ENCODE data around the gene RALGAPA2.

GRCh38 chr20:20685635-20686034 lies 26.8 kb downstream of the RALGAPA2 start:
- no peak for TF ChIP-seq SMC3 (IDR thresholded peaks at IDR 0.05; ENCODE audit: low read depth, low read length)
- TF ChIP-seq, protein P1, sequence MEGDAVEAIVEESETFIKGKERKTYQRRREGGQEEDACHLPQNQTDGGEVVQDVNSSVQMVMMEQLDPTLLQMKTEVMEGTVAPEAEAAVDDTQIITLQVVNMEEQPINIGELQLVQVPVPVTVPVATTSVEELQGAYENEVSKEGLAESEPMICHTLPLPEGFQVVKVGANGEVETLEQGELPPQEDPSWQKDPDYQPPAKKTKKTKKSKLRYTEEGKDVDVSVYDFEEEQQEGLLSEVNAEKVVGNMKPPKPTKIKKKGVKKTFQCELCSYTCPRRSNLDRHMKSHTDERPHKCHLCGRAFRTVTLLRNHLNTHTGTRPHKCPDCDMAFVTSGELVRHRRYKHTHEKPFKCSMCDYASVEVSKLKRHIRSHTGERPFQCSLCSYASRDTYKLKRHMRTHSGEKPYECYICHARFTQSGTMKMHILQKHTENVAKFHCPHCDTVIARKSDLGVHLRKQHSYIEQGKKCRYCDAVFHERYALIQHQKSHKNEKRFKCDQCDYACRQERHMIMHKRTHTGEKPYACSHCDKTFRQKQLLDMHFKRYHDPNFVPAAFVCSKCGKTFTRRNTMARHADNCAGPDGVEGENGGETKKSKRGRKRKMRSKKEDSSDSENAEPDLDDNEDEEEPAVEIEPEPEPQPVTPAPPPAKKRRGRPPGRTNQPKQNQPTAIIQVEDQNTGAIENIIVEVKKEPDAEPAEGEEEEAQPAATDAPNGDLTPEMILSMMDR (IDR thresholded peaks at IDR 0.05) = no peak
- no peak for TF ChIP-seq EP300 (IDR thresholded peaks at IDR 0.05; ENCODE audit: borderline replicate concordance in 1 of 2, low read depth in 1 of 2, low read length in 1 of 2)
